Parathyroid adenoma (tissue), 2 donors: Measurements from ENCODE around the gene TSHZ2.

Experiments used
- H2AFZ ChIP-seq: fragments of 300-600 bp; sonication (generic); one replicate; pipeline ENCODE4 v1.7.0; 2017; ENCODE audit warnings: antibody characterized with exemption, mild to moderate bottlenecking
- H3K27ac ChIP-seq: fragments of 300-600 bp; sonication (generic); one replicate; pipeline ENCODE4 v1.7.0; 2017
- H3K27me3 ChIP-seq: fragments of 300-600 bp; sonication (generic); one replicate; pipeline ENCODE4 v1.7.0; 2017; ENCODE audit warnings: low read length; ENCODE audit not compliant: control insufficient read depth, insufficient read depth
- H3K36me3 ChIP-seq: fragments of 300-600 bp; sonication (generic); one replicate; pipeline ENCODE4 v1.7.0; 2017; ENCODE audit warnings: low read length; ENCODE audit not compliant: control insufficient read depth, insufficient read depth
- H3K4me1 ChIP-seq: fragments of 300-600 bp; sonication (generic); one replicate; pipeline ENCODE4 v1.7.0; 2017; ENCODE audit warnings: control low read depth
- H3K4me2 ChIP-seq: fragments of 300-600 bp; sonication (generic); one replicate; pipeline ENCODE4 v1.7.0; 2017; ENCODE audit warnings: low read length
- H3K4me3 ChIP-seq: fragments of 300-600 bp; sonication (generic); one replicate; pipeline ENCODE4 v1.7.0; 2017; ENCODE audit warnings: low read depth, low read length
- H3K79me2 ChIP-seq: fragments of 300-600 bp; sonication (generic); one replicate; pipeline ENCODE4 v1.7.0; 2017; ENCODE audit warnings: control low read depth
- H3K9ac ChIP-seq: fragments of 300-600 bp; sonication (generic); one replicate; pipeline ENCODE4 v1.7.0; 2017; ENCODE audit warnings: mild to moderate bottlenecking
- H3K9me3 ChIP-seq: fragments of 300-600 bp; sonication (generic); one replicate; pipeline ENCODE4 v1.7.0; 2017; ENCODE audit warnings: low read length; ENCODE audit not compliant: control insufficient read depth
- CTCF ChIP-seq: fragments of 300-600 bp; sonication (generic); IDR thresholded peaks from one replicate; pipeline ENCODE4 v1.7.0; 2017; ENCODE audit warnings: antibody characterized with exemption, mild to moderate bottlenecking
- donor health status: primary hyperparathyroidism.

The TSHZ2 gene

GRCh38 chr20:53245574-53245973 is 273.4 kb downstream of the TSHZ2 start:
- Histone ChIP-seq H3K4me3 (no peak overlapping the region), H3K9ac (no peak overlapping the region), H3K4me2 (no peak overlapping the region), H3K79me2 (no peaks in the 10 kb centered on the region), H3K9me3 (no peaks in the 10 kb centered on the region), H2AFZ (no peak overlapping the region), H3K36me3 (no peaks in the 10 kb centered on the region), H3K27ac (no peak overlapping the region), H3K4me1 (no peaks in the 10 kb centered on the region), H3K27me3 (no peaks in the 10 kb centered on the region)
- TF ChIP-seq CTCF = no peak

- Histone ChIP-seq H3K4me3 (no peak overlapping the region), H3K36me3 (no peaks in the 10 kb centered on the region)
- TF ChIP-seq CTCF = no peak
Measured at GRCh38 chr20:53247468-53248103, 275.4 kb downstream of the TSHZ2 start.

GRCh38 chr20:53250456-53250855 is 278.3 kb downstream of the TSHZ2 start:
- no peaks in the 10 kb centered on the region for H3K79me2 ChIP-seq
- no peak overlapping the region for H3K27ac ChIP-seq
- H3K4me1 ChIP-seq = no peaks in the 10 kb centered on the region
- no peaks in the 10 kb centered on the region for H3K36me3 ChIP-seq
- H3K4me2 ChIP-seq = no peak overlapping the region
- no peaks in the 10 kb centered on the region for H3K27me3 ChIP-seq
- TF ChIP-seq CTCF = no peak
- H3K9ac ChIP-seq = no peak overlapping the region
- no peak overlapping the region for H2AFZ ChIP-seq
- H3K4me3 ChIP-seq = no peak overlapping the region
- H3K9me3 ChIP-seq = no peaks in the 10 kb centered on the region

More at GRCh38 chr20:53247468-53248103, 275.4 kb downstream of the TSHZ2 start:
- H3K4me1 ChIP-seq = no peaks in the 10 kb centered on the region
- H3K27ac ChIP-seq = no peak overlapping the region
- H3K4me2 ChIP-seq = no peak overlapping the region
- H3K27me3 ChIP-seq = no peaks in the 10 kb centered on the region
- H2AFZ ChIP-seq = no peak overlapping the region
- no peaks in the 10 kb centered on the region for H3K9me3 ChIP-seq
- no peak overlapping the region for H3K9ac ChIP-seq
- H3K79me2 ChIP-seq = no peaks in the 10 kb centered on the region

- Histone ChIP-seq H3K4me3 (no peak overlapping the region), H3K4me2 (no peak overlapping the region), H2AFZ (no peak overlapping the region), H3K9me3 (no peaks in the 10 kb centered on the region), H3K9ac (no peak overlapping the region), H3K27ac (no peak overlapping the region), H3K79me2 (no peaks in the 10 kb centered on the region), H3K4me1 (no peaks in the 10 kb centered on the region), H3K27me3 (no peaks in the 10 kb centered on the region), H3K36me3 (no peaks in the 10 kb centered on the region)
- no peak for TF ChIP-seq CTCF
Measured at GRCh38 chr20:53252002-53252401, 279.8 kb downstream of the TSHZ2 start.

GRCh38 chr20:53253668-53254067 is 281.5 kb downstream of the TSHZ2 start:
- H3K27me3 ChIP-seq = no peaks in the 10 kb centered on the region

More at GRCh38 chr20:53253668-53254067, 281.5 kb downstream of the TSHZ2 start:
- Histone ChIP-seq H3K4me2 (no peak overlapping the region), H3K4me1 (no peaks in the 10 kb centered on the region), H2AFZ (no peak overlapping the region), H3K4me3 (no peak overlapping the region), H3K9ac (no peak overlapping the region), H3K27ac (no peak overlapping the region), H3K36me3 (no peaks in the 10 kb centered on the region), H3K9me3 (no peaks in the 10 kb centered on the region), H3K79me2 (no peaks in the 10 kb centered on the region)
- TF ChIP-seq CTCF = no peak
